Gastrocnemius medialis (tissue), 4 donors: ENCODE measurements around the gene RIOX2.

Source experiments
- CTCF ChIP-seq, 5 experiments: fragments of 450-650 bp in 3 of 5; fragments of 200-600 bp in 2 of 5; sonication (generic) in 2 of 5; IDR thresholded peaks in 4 of 5; conservative IDR thresholded peaks in 1 of 5; 1 replicate in 4 of 5; 2 replicates in 1 of 5; pipeline ENCODE4 v1.5.1; 2016 to 2019; ENCODE audit warnings: antibody characterized with exemption in 5 of 5, mild to moderate bottlenecking in 3 of 5, moderate library complexity in 3 of 5
- POLR2A ChIP-seq, 2 donors: fragments of 450-650 bp; IDR thresholded peaks; one replicate each; pipeline ENCODE4 v1.6.1; 2017; ENCODE audit warnings: antibody characterized with exemption in 2 of 2, mild to moderate bottlenecking in 2 of 2, moderate library complexity in 2 of 2

GRCh38 chr3:97970956-97971620, 1.1 kb downstream of the RIOX2 start:
- TF ChIP-seq CTCF (IDR thresholded peaks at IDR 0.05 in 4 of 5, conservative IDR thresholded peaks at IDR 0.05 in 1 of 5), result no peak
- no peak for TF ChIP-seq POLR2A (IDR thresholded peaks at IDR 0.05)
